Brain microvascular endothelial cell (primary cell): ENCODE results near the gene TUBA4B.

Experiments
- DNase-seq: peaks from one replicate; pipeline ENCODE4 v3.0.0-alpha.2; 2020
- H3K27ac ChIP-seq: fragments of 250-450 bp; sonication (Bioruptor Pico); 2 replicates; pipeline ENCODE4 v1.5.1; 2020; ENCODE audit warnings: mild to moderate bottlenecking, moderate library complexity
- H3K27me3 ChIP-seq: fragments of 250-450 bp; sonication (Bioruptor Pico); replicated peaks from 2 replicates; pipeline ENCODE4 v1.5.1; 2020; ENCODE audit warnings: mild to moderate bottlenecking
- H3K36me3 ChIP-seq: fragments of 250-450 bp; sonication (Bioruptor Pico); replicated peaks from 2 replicates; pipeline ENCODE4 v1.5.1; 2020; ENCODE audit warnings: mild to moderate bottlenecking
- H3K4me3 ChIP-seq: 2 replicates; pipeline ENCODE4 v1.5.1; 2011; ENCODE audit warnings: low read depth, mild to moderate bottlenecking, control low read depth, low read length, moderate library complexity
- in situ Hi-C: cut with HindIII; loops from 2 replicates; pipeline ENCODE4 v1.10.0; 2017; ENCODE audit warnings: low sequenced_read_pairs, low pct_ligation_motif_present
- TF ChIP-seq, protein P1 (sequence below): IDR thresholded peaks from 2 replicates; pipeline ENCODE4 v1.5.1; 2011; ENCODE audit warnings: low read depth, mild to moderate bottlenecking, moderate library complexity, low read length, control low read depth, inconsistent platforms; ENCODE audit errors: missing control alignments

The TUBA4B gene

DNA sequence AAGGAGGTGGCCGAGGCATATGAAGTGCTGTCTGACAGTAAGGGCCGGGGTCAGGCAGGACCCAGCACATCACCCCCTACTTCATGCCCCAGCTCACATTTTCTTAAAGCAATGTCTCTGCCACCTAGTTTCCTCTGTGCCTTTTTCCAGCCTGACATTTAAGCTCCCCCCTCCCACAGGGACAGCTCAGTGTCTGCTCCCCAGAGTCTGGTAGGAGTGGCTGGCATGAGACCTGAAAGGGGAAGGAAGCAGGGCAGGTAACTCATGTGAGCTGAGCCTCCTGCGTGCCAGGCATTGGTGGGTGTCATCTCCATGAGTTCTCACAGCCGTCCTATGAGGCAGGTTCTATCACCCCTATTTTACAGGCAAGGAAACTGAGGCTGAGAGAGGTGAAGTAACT lies 27.6 kb downstream of the TUBA4B start:
- no peak overlapping the region for H3K27ac ChIP-seq
- H3K4me3 ChIP-seq, result no peak overlapping the region
- no peaks in the 10 kb centered on the region for H3K27me3 ChIP-seq
- peaks cover 6% of the 10 kb centered on the region for H3K36me3 ChIP-seq
- TF ChIP-seq, protein P1, sequence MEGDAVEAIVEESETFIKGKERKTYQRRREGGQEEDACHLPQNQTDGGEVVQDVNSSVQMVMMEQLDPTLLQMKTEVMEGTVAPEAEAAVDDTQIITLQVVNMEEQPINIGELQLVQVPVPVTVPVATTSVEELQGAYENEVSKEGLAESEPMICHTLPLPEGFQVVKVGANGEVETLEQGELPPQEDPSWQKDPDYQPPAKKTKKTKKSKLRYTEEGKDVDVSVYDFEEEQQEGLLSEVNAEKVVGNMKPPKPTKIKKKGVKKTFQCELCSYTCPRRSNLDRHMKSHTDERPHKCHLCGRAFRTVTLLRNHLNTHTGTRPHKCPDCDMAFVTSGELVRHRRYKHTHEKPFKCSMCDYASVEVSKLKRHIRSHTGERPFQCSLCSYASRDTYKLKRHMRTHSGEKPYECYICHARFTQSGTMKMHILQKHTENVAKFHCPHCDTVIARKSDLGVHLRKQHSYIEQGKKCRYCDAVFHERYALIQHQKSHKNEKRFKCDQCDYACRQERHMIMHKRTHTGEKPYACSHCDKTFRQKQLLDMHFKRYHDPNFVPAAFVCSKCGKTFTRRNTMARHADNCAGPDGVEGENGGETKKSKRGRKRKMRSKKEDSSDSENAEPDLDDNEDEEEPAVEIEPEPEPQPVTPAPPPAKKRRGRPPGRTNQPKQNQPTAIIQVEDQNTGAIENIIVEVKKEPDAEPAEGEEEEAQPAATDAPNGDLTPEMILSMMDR, result no peak
- in situ Hi-C loops, result no loop called here
- DNase-seq, result no peak

DNA sequence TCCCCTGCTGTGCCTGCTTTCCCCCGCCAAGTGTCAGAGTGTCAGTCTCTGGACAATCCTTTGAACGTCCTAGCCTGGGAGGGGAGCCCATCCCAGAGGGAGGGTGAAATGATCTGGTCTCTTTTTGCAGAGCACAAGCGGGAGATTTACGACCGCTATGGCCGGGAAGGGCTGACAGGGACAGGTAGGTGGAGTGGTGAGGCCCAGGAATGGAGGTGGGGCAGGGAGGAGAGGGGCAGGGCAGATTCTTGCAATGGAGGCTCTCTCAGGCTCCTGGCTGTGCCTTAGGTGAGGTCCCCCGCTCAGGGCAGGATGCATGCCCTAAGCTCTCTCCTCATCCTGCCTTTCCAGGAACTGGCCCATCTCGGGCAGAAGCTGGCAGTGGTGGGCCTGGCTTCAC lies 28.5 kb downstream of the TUBA4B start:
- Histone ChIP-seq H3K27ac (no peak overlapping the region), H3K36me3 (peaks cover 6% of the 10 kb centered on the region), H3K4me3 (no peak overlapping the region), H3K27me3 (no peaks in the 10 kb centered on the region)
- TF ChIP-seq, protein P1, result no peak
- no peak for DNase-seq
- in situ Hi-C loops, result no loop called here

DNA sequence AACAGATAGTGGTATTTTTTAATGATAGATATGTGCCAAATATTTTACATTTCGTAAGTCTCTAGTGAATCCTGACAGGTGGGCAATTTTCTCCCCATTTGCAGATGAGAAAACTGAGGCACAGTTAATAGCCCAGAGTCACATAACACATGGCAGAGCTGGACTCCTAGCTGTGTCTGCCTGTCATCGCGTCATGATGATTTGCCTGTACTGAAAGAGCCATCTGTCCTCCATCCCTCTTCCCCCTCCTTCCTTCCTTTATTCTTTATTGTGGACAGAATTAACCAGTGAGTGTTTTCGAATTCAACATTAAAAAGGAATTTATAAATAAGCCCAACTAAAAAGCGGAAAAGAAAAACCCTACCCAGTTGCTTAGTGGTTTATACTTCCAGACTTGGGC lies 29.3 kb downstream of the TUBA4B start:
- H3K27ac ChIP-seq, result no peak overlapping the region
- H3K4me3 ChIP-seq, result no peak overlapping the region
- TF ChIP-seq, protein P1, result no peak
- H3K36me3 ChIP-seq, result peaks cover 6% of the 10 kb centered on the region
- DNase-seq, result no peak
- in situ Hi-C loops, result no loop called here
- H3K27me3 ChIP-seq, result no peaks in the 10 kb centered on the region

DNA sequence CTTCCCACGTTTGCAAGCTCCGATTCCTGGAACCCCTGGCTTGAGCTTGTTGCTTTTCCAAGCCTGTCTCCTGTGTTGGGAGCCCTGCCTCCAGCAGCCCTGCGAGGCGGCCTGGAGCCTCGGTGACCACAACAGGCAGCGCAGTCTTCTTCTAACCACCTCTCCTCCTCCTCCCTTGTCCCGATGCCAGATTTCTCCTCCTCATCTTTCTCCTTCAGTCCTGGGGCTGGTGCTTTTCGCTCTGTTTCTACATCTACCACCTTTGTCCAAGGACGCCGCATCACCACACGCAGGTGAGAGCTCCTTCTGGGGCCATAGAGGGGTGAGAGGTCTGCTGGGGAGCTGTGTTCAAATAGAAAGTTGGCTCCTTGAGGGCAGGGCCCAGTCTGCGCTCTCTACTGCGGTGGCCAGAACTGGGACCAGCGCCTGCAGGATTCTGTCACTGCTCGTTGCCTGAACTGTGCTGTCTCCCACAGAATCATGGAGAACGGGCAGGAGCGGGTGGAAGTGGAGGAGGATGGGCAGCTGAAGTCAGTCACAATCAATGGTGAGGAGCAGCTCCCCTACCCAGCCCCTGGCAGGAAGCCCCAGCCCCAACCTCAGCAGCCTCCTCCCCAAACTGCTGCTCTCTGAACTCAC lies 30.0 kb downstream of the TUBA4B start:
- TF ChIP-seq, protein P1, result no peak
- H3K36me3 ChIP-seq, result peaks cover 6% of the 10 kb centered on the region
- in situ Hi-C loops, result no loop called here
- no peaks in the 10 kb centered on the region for H3K27me3 ChIP-seq
- H3K27ac ChIP-seq, result no peak overlapping the region
- no peak for DNase-seq
- H3K4me3 ChIP-seq, result no peak overlapping the region

DNA sequence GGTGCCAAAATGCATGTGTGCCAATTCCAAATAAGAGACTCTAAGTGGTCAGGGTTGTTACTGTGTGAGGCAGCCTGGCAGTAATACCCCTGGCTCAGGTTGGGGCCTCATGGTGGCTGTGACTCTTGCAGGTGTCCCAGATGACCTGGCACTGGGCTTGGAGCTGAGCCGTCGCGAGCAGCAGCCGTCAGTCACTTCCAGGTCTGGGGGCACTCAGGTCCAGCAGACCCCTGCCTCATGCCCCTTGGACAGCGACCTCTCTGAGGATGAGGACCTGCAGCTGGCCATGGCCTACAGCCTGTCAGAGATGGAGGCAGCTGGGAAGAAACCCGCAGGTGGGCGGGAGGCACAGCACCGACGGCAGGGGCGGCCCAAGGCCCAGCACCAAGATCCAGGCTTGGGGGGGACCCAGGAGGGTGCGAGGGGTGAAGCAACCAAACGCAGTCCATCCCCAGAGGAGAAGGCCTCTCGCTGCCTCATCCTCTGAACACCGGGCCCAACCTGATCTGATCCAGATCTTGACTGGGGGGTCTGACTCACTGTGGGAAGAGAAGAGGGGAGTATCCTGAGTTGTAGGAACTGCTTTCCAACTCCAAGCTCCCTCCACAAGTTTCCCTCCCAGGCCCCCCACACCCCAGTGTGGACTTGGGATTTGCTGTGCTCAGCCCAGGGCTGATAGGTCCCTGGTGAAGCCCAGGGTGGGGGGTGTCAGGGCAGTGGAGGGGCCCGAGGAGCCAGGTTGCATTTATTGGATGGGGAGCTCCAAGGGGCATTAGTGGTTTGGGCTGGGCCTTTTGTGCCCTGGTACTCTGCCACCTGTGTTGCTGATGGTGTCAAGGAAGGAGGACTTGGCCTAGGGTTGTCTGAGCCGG lies 31.7 kb downstream of the TUBA4B start:
- H3K27ac ChIP-seq, result no peak overlapping the region
- no peak overlapping the region for H3K4me3 ChIP-seq
- H3K27me3 ChIP-seq, result no peaks in the 10 kb centered on the region
- in situ Hi-C loops, result no loop called here
- TF ChIP-seq, protein P1, result no peak
- H3K36me3 ChIP-seq, result peaks cover 6% of the 10 kb centered on the region
- no peak for DNase-seq
